Measurements from ENCODE around the gene GLYR1.

- TF ChIP-seq CTCF (IDR thresholded peaks at IDR 0.05; ENCODE audit: poor library complexity, severe bottlenecking) (no peak), TAF1 (IDR thresholded peaks at IDR 0.05; ENCODE audit: low read depth) (no peak), EZH2 (IDR thresholded peaks at IDR 0.05; ENCODE audit: borderline replicate concordance, insufficient read depth, low read length, poor library complexity, severe bottlenecking) (no peak), EP300 (conservative IDR thresholded peaks at IDR 0.05; ENCODE audit: poor library complexity, severe bottlenecking) (no peak), REST (IDR thresholded peaks at IDR 0.05; ENCODE audit: borderline replicate concordance) (no peak), POLR2AphosphoS5 (IDR thresholded peaks at IDR 0.05) (no peak), MXI1 (conservative IDR thresholded peaks at IDR 0.05; ENCODE audit: poor library complexity, severe bottlenecking) (no peak), RAD21 (conservative IDR thresholded peaks at IDR 0.05) (no peak)
Observed at GRCh38 chr16:4813251-4814003, 33.7 kb downstream of the GLYR1 start.

All from neural cell (in vitro differentiated cells).